GM19328 (cell line): ENCODE results near the gene CFAP97.
"Not testable (repeated sequence)": the region's sequence is repeated elsewhere in the genome, so short reads cannot be mapped to it uniquely, and the experiment has no call there.

Experiments used
- ATAC-seq: cut with Tn5 transposase; IDR thresholded peaks from one replicate; pipeline ENCODE4 v1.9.1; 2021; ENCODE audit warnings: mild to moderate bottlenecking, moderate library complexity; ENCODE audit not compliant: unreplicated experiment

Gene CFAP97

GRCh38 chr4:185203486-185204237, at the start of gene CFAP97:
TSS of gene CFAP97 (minus strand) at chr4:185204000. CDS start at chr4:185191196, 12,804 bp downstream.
- peak; percentile 81 for ATAC-seq

- ATAC-seq: no peak
These were observed 45.3 kb upstream of the CFAP97 start for GRCh38 chr4:185249105-185249504.

- no peak for ATAC-seq
These were observed 44.7 kb upstream of the CFAP97 start for GRCh38 chr4:185248393-185249039.

GRCh38 chr4:185247151-185247550, 43.4 kb upstream of the CFAP97 start:
- ATAC-seq: no peak

- no peak for ATAC-seq
These were observed 42.7 kb upstream of the CFAP97 start for GRCh38 chr4:185246453-185246852.

- no peak for ATAC-seq
These were observed 41.0 kb upstream of the CFAP97 start for GRCh38 chr4:185244763-185245162.

GRCh38 chr4:185243879-185244278, 40.1 kb upstream of the CFAP97 start:
- no peak for ATAC-seq

GRCh38 chr4:185242749-185243533, 39.1 kb upstream of the CFAP97 start:
- no peak for ATAC-seq

- ATAC-seq: not testable (repeated sequence)
These were observed 36.7 kb upstream of the CFAP97 start for GRCh38 chr4:185240486-185240885.

- ATAC-seq: no peak
These were observed 35.0 kb upstream of the CFAP97 start for GRCh38 chr4:185238750-185239149.

- ATAC-seq: no peak
These were observed 34.4 kb upstream of the CFAP97 start for GRCh38 chr4:185238215-185238681.

GRCh38 chr4:185237175-185237574, 33.4 kb upstream of the CFAP97 start:
- ATAC-seq: no peak

- ATAC-seq: no peak
These were observed 32.2 kb upstream of the CFAP97 start for GRCh38 chr4:185235843-185236503.

GRCh38 chr4:185235119-185235842, 31.5 kb upstream of the CFAP97 start:
- no peak for ATAC-seq

- no peak for ATAC-seq
These were observed 28.6 kb upstream of the CFAP97 start for GRCh38 chr4:185232370-185232769.

- no peak for ATAC-seq
These were observed 25.4 kb upstream of the CFAP97 start for GRCh38 chr4:185229021-185229818.

- ATAC-seq: no peak
These were observed 24.0 kb upstream of the CFAP97 start for GRCh38 chr4:185227713-185228278.

GRCh38 chr4:185227131-185227551, 23.3 kb upstream of the CFAP97 start:
- ATAC-seq: no peak

GRCh38 chr4:185225940-185226339, 22.1 kb upstream of the CFAP97 start:
- no peak for ATAC-seq
